Measurements from ENCODE around the gene DIP2C.

DNA sequence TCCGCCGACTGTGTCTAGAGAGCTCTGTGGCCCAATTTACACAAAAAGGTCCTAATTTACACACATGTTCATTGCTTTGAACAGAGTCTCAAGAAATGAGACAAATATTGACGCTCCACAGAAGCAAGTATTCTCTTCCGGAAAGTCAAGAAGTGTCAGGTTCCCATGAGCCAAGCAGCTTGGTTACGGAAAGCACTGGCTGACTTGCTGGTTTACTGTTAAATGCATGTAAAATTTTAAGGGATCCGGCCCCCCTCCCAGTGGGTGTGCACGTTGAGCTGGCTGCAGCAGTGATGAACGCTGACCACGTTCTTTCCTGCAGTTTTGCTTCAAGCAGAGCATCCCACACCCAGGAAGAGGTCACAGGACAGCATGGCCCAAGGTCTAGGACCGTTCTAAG is 76.8 kb downstream of the DIP2C start:
- TF ChIP-seq, protein P1, sequence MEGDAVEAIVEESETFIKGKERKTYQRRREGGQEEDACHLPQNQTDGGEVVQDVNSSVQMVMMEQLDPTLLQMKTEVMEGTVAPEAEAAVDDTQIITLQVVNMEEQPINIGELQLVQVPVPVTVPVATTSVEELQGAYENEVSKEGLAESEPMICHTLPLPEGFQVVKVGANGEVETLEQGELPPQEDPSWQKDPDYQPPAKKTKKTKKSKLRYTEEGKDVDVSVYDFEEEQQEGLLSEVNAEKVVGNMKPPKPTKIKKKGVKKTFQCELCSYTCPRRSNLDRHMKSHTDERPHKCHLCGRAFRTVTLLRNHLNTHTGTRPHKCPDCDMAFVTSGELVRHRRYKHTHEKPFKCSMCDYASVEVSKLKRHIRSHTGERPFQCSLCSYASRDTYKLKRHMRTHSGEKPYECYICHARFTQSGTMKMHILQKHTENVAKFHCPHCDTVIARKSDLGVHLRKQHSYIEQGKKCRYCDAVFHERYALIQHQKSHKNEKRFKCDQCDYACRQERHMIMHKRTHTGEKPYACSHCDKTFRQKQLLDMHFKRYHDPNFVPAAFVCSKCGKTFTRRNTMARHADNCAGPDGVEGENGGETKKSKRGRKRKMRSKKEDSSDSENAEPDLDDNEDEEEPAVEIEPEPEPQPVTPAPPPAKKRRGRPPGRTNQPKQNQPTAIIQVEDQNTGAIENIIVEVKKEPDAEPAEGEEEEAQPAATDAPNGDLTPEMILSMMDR (IDR thresholded peaks at IDR 0.05) = no peak
- TF ChIP-seq POLR2A (IDR thresholded peaks at IDR 0.05) (no peak), POLR2AphosphoS5 (IDR thresholded peaks at IDR 0.05) (peak; percentile 36)

Measured in prostate gland (tissue), 2 donors.